SK-N-SH (cell line): ENCODE results near the gene GALNT18. TPM values are rescaled to one million over a fixed set of nuclear protein-coding genes. Genes with fewer than 3 reads are reported as not detected.

Source experiments
- CTCF ChIA-PET: fragments of 300-600, 350-600 bp; formaldehyde crosslinking; extraction: SDS; loops from one replicate; lab custom pipeline; 2021; lab: Yijun Ruan, JAX
- POLR2A ChIA-PET: fragments of 350-600 bp; sonication (Branson Sonifier 250); formaldehyde crosslinking; extraction: SDS; loops from one replicate; lab custom pipeline; 2020; ENCODE audit warnings: antibody characterized with exemption, inconsistent platforms; lab: Yijun Ruan, JAX
- DNase-seq: peaks from one replicate; pipeline ENCODE4 v3.0.0; 2012
- H2AFZ ChIP-seq: fragments of 200-600 bp; sonication (generic); 2 replicates; pipeline ENCODE4 v1.8.1; 2016; ENCODE audit warnings: antibody characterized with exemption, mild to moderate bottlenecking, low read depth
- H3F3A ChIP-seq: fragments of 200-600 bp; sonication (generic); replicated peaks from 2 replicates; pipeline ENCODE3; 2016; ENCODE audit warnings: antibody characterized with exemption, mild to moderate bottlenecking; ENCODE audit not compliant: insufficient read depth
- H3K27ac ChIP-seq, 2 experiments: fragments of 200-500 bp in 1 of 2; fragments of 200-600 bp in 1 of 2; sonication (Bioruptor generic) in 1 of 2; sonication (generic), shearing (Covaris generic) in 1 of 2; 2 replicates each; pipeline versions ENCODE4 v1.5.1 to v1.6.1; 2014 to 2016; ENCODE audit warnings: low read depth in 2 of 2, inconsistent platforms in 1 of 2, low read length in 1 of 2, mild to moderate bottlenecking in 1 of 2, mixed read lengths in 1 of 2
- H3K27me3 ChIP-seq: fragments of 200-600 bp; sonication (generic), shearing (Covaris generic); 2 replicates; pipeline ENCODE4 v1.6.1; 2016; ENCODE audit warnings: mixed run types; ENCODE audit not compliant: insufficient read depth
- H3K36me3 ChIP-seq, 2 experiments: fragments of 200-500 bp in 1 of 2; fragments of 200-600 bp in 1 of 2; sonication (Bioruptor generic) in 1 of 2; sonication (generic) in 1 of 2; replicated peaks in 1 of 2; 2 replicates each; pipeline versions ENCODE3 to v1.5.1; 2014 to 2016; ENCODE audit warnings: low read length in 1 of 2, mild to moderate bottlenecking in 1 of 2; ENCODE audit not compliant: insufficient read depth in 2 of 2, control insufficient read depth in 1 of 2
- H3K4me1 ChIP-seq, 2 experiments: fragments of 200-500 bp in 1 of 2; fragments of 200-600 bp in 1 of 2; sonication (Bioruptor generic) in 1 of 2; sonication (generic), shearing (Covaris generic) in 1 of 2; 2 replicates each; pipeline versions ENCODE4 v1.5.1 to v1.6.1; 2014 to 2016; ENCODE audit warnings: low read depth in 1 of 2, low read length in 1 of 2, mixed run types in 1 of 2; ENCODE audit not compliant: insufficient read depth in 2 of 2, control insufficient read depth in 1 of 2
- H3K4me2 ChIP-seq: fragments of 200-600 bp; sonication (generic), shearing (Covaris generic); 2 replicates; pipeline ENCODE4 v1.6.1; 2017; ENCODE audit warnings: mixed run types
- H3K4me3 ChIP-seq, 2 experiments: fragments of 200-500 bp in 1 of 2; fragments of 200-600 bp in 1 of 2; sonication (Bioruptor generic) in 1 of 2; sonication (generic), shearing (Covaris generic) in 1 of 2; 2 replicates each; pipeline versions ENCODE4 v1.5.1 to v1.8.1; 2014 to 2016; ENCODE audit warnings: low read depth in 2 of 2, inconsistent platforms in 1 of 2, low read length in 1 of 2, mild to moderate bottlenecking in 1 of 2, mixed read lengths in 1 of 2, moderate library complexity in 1 of 2
- H3K79me2 ChIP-seq: fragments of 200-600 bp; sonication (generic); 2 replicates; pipeline ENCODE4 v1.8.1; 2017; ENCODE audit warnings: mild to moderate bottlenecking; ENCODE audit not compliant: insufficient read depth
- H3K9ac ChIP-seq: fragments of 200-600 bp; sonication (generic); 2 replicates; pipeline ENCODE4 v1.6.1; 2017; ENCODE audit warnings: mixed run types
- H3K9me2 ChIP-seq: fragments of 200-600 bp; sonication (generic); 2 replicates; pipeline ENCODE4 v1.6.1; 2017; ENCODE audit warnings: mixed run types
- H3K9me3 ChIP-seq: fragments of 200-600 bp; sonication (generic); 2 replicates; pipeline ENCODE4 v1.6.1; 2017; ENCODE audit warnings: mixed run types, mild to moderate bottlenecking, moderate library complexity
- H4K20me1 ChIP-seq: fragments of 200-600 bp; sonication (generic); 2 replicates; pipeline ENCODE4 v1.6.1; 2017; ENCODE audit warnings: mild to moderate bottlenecking, mixed run types; ENCODE audit not compliant: insufficient read depth
- EP300 ChIP-seq, 2 experiments: IDR thresholded peaks; 2 replicates each; pipeline versions ENCODE4 v1.4.0 to v1.6.1; 2012; ENCODE audit warnings: borderline replicate concordance in 1 of 2, low read depth in 1 of 2, low read length in 1 of 2
- EZH2phosphoT487 ChIP-seq: fragments of 200-600 bp; sonication (generic); IDR thresholded peaks from 2 replicates; pipeline ENCODE4 v1.6.1; 2017; ENCODE audit warnings: low read depth, mixed run types, mild to moderate bottlenecking, antibody characterized with exemption, moderate library complexity, borderline replicate concordance
- FOSL2 ChIP-seq: IDR thresholded peaks from 2 replicates; pipeline ENCODE4 v1.4.0; 2012; ENCODE audit warnings: low read depth, mild to moderate bottlenecking, moderate library complexity, borderline replicate concordance
- GATA2 ChIP-seq: sonication (generic); formaldehyde crosslinking; IDR thresholded peaks from 2 replicates; pipeline ENCODE4 v1.5.0; 2020; ENCODE audit warnings: mild to moderate bottlenecking, missing genetic modification reagents
- MXI1 ChIP-seq: IDR thresholded peaks from 2 replicates; pipeline ENCODE4 v1.6.1; 2012; ENCODE audit warnings: mild to moderate bottlenecking, low read depth, low read length, improper control_type of control experiment
- NFIC ChIP-seq: IDR thresholded peaks from 2 replicates; pipeline ENCODE4 v1.4.0; 2012; ENCODE audit warnings: borderline replicate concordance
- PBX3 ChIP-seq: IDR thresholded peaks from 2 replicates; pipeline ENCODE4; 2012
- RAD21 ChIP-seq: IDR thresholded peaks from 2 replicates; pipeline ENCODE4 v1.6.1; 2012; ENCODE audit warnings: mild to moderate bottlenecking, low read length
- RFX5 ChIP-seq: IDR thresholded peaks from 2 replicates; pipeline ENCODE4 v1.6.1; 2012; ENCODE audit warnings: mild to moderate bottlenecking, improper control_type of control experiment, low read length
- TAF1 ChIP-seq: IDR thresholded peaks from 2 replicates; pipeline ENCODE4 v1.6.1; 2012; ENCODE audit warnings: low read depth, mild to moderate bottlenecking, low read length, moderate library complexity, borderline replicate concordance
- USF1 ChIP-seq: IDR thresholded peaks from 2 replicates; pipeline ENCODE4 v1.4.0; 2012; ENCODE audit warnings: low read depth, borderline replicate concordance
- YY1 ChIP-seq: IDR thresholded peaks from 2 replicates; pipeline ENCODE4 v1.4.0; 2012; ENCODE audit warnings: low read depth, mild to moderate bottlenecking
- WGBS: methylation state at CpG from one replicate; pipeline ENCODE4 v1.1.6; 2017; ENCODE audit warnings: low lambda C conversion rate; 5-methylcytosine and 5-hydroxymethylcytosine counted together
- polyA plus RNA-seq, 3 experiments: library from polyadenylated mRNA; depleted of rRNA; stranded (reverse); fragments of >200 nt; gene quantifications; 2 replicates each; pipeline ENCODE4 v1.2.3, GENCODE V29; 2012

Gene GALNT18
- polyA plus RNA-seq, 1 of the 3 experiments (the other 2 are of a cell fraction): 0.64 TPM

- H4K20me1 ChIP-seq: no peaks in the 10 kb centered on the region
- H3K27ac ChIP-seq: no peak overlapping the region; a peak in 1 of 4 replicates
- H3K27me3 ChIP-seq: peaks cover 33% of the 10 kb centered on the region
- peak; percentile 82; the same call in 1 of the 2 replicates for TF ChIP-seq MXI1
- 0 out of 2 replicates have a peak, but pooled peaks have one; percentile 23 for TF ChIP-seq EZH2phosphoT487
- TF ChIP-seq RAD21: peak; percentile 46
- TF ChIP-seq PBX3: no peak
- H3K4me3 ChIP-seq: peak overlapping the region; percentile 56 to 69
- under 1% methylated on average over 24 of the region's 55 CpGs for WGBS
- no peaks in the 10 kb centered on the region for H3K9me3 ChIP-seq
- H2AFZ ChIP-seq: peak overlapping the region; percentile 83; the same call in 1 of the 2 replicates
- H3K4me2 ChIP-seq: peak overlapping the region; percentile 96
- no peaks in the 10 kb centered on the region for H3K9me2 ChIP-seq
- no peaks in the 10 kb centered on the region for H3F3A ChIP-seq
- no peak overlapping the region for H3K9ac ChIP-seq
- DNase-seq: peak; percentile 59
- peaks cover 0 to 26% of the 10 kb centered on the region in 2 experiments; a peak in 1 of 4 replicates for H3K4me1 ChIP-seq
- H3K36me3 ChIP-seq: no peaks in the 10 kb centered on the region
- POLR2A ChIA-PET: interaction anchor here (0.6 to 1.9 kb wide), 6 partner anchors 9 to 279 kb away, joined by 3 to 6 read pairs (median 3); no protein-coding TSS in a partner anchor
- H3K79me2 ChIP-seq: no peaks in the 10 kb centered on the region
- CTCF ChIA-PET: interaction anchor here (0.7 to 2.4 kb wide), 23 partner anchors 8 to 687 kb away, joined by 3 to 10 read pairs (median 3); no protein-coding TSS in a partner anchor
Measured at GRCh38 chr11:11620921-11621572, 758 bp downstream of the GALNT18 start.

GRCh38 chr11:11620173-11620920, 1.5 kb downstream of the GALNT18 start:
- Histone ChIP-seq H3K4me2 (peak overlapping the region; percentile 96), H3K9ac (no peak overlapping the region), H4K20me1 (no peaks in the 10 kb centered on the region), H3K27ac (no peak overlapping the region), H3K9me2 (no peaks in the 10 kb centered on the region), H3K9me3 (no peaks in the 10 kb centered on the region), H3K4me1 (peaks cover 0 to 26% of the 10 kb centered on the region in 2 experiments; a peak in 1 of 4 replicates), H3K79me2 (no peaks in the 10 kb centered on the region), H3K27me3 (peaks cover 32% of the 10 kb centered on the region), H3K36me3 (no peaks in the 10 kb centered on the region), H3K4me3 (peak overlapping the region; percentile 56 to 69), H3F3A (no peaks in the 10 kb centered on the region), H2AFZ (0 out of 2 replicates have a peak overlapping the region, but pooled peaks have one; percentile 83)
- TF ChIP-seq FOSL2: no peak
- no peak for TF ChIP-seq PBX3
- no peak for TF ChIP-seq EP300 (IDR thresholded peaks at IDR 0.05; ENCODE audit: borderline replicate concordance in 1 of 2, low read depth in 1 of 2, low read length in 1 of 2)
- TF ChIP-seq GATA2 (CRISPR knock-in tag): no peak
- TF ChIP-seq YY1: no peak
- TF ChIP-seq USF1: no peak
- TF ChIP-seq NFIC: no peak
- TF ChIP-seq RFX5: no peak
- TF ChIP-seq TAF1: no peak
- ChIA-PET POLR2A (interaction anchor here (0.6 to 1.9 kb wide), 5 partner anchors 9 to 153 kb away, joined by 3 to 6 read pairs (median 3); no protein-coding TSS in a partner anchor), CTCF (interaction anchor here (0.7 to 2.4 kb wide), 13 partner anchors 8 to 584 kb away, joined by 3 to 10 read pairs (median 3); no protein-coding TSS in a partner anchor)
- peak; percentile 70 for DNase-seq
- 11% methylated on average over 29 of the region's 48 CpGs for WGBS
